DMS53 treated with DMSO at 0.1 percent for 48 hours (cell line): ENCODE data around the gene HJV.
A peak's percentile ranks its signal among the peaks of the same experiment; 100 is the strongest.
"Not testable (repeated sequence)": the region's sequence is repeated elsewhere in the genome, so short reads cannot be mapped to it uniquely, and the experiment has no call there.

Source experiments
- DNase-seq: peaks from one replicate; lab custom pipeline; 2025; ENCODE audit not compliant: unreplicated experiment; lab: John Stamatoyannopoulos, UW

The HJV gene, protein sequence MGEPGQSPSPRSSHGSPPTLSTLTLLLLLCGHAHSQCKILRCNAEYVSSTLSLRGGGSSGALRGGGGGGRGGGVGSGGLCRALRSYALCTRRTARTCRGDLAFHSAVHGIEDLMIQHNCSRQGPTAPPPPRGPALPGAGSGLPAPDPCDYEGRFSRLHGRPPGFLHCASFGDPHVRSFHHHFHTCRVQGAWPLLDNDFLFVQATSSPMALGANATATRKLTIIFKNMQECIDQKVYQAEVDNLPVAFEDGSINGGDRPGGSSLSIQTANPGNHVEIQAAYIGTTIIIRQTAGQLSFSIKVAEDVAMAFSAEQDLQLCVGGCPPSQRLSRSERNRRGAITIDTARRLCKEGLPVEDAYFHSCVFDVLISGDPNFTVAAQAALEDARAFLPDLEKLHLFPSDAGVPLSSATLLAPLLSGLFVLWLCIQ

DNA sequence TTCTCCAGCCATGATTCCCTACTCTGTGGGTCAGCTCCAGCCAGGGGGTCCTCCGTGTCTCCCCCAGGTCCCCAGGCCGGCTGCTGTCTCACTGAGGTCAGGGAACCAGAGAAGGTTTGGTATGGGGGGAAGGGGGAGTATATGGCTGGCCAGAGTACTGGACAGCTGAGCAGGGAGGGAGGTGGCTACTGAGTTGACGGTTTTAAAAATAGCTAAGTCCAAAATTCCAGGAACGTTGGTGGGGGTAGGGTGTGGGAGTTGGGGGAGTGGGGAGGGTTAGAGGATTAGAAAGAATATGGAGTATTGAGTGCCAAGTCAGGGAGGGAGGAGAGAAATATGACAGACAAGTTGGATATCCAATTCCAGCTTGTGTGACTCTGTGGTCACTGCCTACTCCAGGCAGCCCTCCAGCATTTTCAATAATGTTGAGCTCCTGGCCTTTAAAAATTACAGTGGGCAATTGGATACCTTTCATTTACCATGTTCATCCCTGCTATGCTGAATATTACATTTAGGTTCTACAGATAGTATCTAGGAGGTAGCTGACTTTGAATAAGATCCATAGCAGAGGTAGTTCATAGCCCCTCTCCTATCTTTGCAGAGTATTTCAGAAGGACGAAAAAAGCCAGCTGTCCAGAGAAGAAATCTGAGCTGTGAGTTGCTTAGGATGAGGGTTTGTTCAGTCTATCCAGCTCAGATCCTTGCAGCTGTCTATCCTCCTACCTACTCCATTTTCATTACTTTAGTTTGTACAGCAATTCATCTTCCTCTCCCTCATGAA is at the start of gene HJV:
HJV (minus strand) TSS at position 114 of the 781 bp plus-strand sequence. CDS start 1,504 bp downstream, outside the sequence.
- no peak for DNase-seq

DNA sequence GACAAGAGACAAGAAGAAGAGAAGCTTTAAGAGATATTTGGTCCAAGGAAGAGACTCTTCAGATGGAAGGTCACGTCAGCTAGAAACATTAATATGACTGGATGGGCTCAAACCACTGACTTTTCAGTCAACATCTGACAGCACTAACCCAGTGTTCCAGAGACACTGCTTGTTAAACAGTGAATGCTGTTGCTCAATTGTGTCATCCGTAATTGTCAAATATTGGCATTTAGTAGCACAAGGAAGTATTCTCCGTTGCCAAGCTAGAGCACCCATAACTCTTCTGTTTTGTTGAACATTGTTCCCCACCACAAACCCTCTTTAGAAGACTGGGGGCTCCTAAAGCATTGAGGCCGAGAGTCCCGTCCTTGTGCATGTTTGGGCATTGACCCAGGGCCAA is 37.6 kb upstream of the HJV start:
- not testable (repeated sequence) for DNase-seq

DNA sequence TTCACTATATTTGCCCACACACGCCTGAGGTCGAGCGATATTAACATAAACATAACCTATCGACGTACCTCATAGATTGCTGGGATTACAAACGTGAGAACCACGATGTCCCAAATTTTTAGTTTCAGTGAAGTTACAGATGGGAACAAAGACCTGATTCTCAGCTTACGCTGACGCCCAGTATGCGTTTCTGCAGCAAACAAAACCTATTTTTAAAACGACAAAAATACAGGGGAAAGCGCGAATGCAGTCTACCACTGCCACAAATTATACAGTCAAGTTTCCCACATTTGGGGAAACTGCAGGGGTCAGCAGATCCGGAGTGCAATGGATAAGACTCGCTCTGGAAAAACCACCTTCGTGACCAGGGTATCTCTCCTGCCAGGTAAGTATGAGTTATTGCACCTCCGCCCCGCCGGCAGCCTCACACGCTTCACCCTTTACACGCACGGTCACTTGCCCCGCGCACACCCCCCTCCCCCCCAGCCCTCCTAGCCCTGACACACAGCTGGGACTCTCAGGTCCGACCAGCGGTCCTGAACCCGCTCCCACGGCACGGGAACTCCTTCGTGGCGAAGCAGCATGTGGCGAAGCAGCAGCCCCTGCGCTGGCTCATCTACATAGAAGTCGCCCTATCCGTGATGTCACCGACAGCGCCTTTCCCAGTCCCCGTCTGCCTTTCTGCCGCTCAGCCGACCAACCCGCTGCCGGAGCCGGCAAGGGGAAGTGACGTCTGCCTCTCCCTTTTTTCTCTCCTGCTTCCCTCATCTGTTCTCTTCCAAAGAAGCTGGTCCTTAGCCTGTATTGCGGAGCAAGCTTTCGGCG is 30.5 kb upstream of the HJV start:
- peak; percentile 77 for DNase-seq

DNA sequence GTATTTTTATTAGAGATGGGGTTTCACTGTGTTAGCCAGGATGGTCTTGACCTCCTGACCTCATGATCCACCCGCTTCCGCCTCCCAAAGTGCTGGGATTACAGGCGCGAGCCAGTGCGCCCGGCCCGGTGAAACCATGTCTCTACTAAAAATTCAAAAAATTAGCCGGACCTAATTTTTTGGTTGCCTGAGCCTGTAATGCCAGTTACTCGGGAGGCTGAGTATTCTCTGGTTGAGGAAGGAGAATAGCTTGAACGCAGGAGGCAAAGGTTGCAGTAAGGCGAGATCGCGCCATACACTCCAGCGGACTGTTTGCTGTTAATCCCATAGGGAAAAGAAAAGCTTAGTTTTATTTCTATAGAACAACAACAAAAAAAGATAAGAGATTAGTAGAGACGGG is 29.9 kb upstream of the HJV start:
- no peak for DNase-seq

DNA sequence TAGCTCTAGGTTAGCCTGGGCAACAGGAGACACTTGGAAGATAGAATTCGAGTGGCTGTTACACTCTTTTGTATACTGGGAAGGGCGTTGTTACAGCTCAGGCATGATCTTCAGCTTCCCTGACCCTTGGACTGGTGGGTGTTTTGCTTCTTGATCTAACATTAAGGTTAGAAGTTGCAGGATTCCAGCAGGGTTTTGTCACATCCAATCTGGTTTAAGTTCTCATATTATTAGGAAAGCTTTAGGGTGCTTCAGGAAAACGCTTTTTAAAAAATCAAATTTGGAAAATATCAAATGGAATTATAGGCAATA is 29.1 kb upstream of the HJV start:
- not testable (repeated sequence) for DNase-seq

DNA sequence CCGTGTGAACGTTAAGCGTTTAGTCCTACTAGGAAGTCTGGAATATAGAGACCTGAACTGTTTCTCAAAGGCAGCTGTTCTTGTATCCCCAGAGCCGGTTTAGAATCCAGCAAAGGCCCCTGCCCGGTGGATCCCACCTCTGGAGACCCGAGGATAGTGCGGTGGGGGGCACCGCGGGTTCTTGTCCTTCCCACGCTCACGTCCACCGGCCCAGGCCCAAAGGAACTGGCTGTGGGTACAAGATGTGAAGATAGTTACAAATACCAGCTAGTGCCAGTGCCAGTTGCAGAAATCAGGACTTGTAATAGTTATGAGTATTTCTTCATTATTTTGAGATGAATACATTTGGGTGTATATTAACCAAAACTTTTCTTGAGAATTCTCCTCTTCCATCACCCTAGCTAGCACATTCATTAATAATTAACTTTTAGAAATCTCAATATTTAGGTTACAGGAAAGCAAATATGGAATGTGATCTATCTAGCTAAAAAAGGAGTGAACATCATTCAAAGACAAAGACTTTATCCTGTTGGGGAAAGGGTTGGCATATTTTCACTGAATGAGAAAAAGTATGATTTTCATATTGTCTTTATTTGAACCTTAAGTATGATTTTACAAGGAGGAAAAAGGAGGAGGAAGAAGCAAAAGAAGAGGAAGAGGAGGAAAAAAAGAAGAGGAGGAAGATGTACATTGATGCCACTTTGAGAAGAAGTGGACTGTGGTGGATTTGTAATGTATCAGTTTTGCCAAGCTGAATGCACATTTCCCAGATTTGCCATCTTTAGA is 28.5 kb upstream of the HJV start:
- not testable (repeated sequence) for DNase-seq

DNA sequence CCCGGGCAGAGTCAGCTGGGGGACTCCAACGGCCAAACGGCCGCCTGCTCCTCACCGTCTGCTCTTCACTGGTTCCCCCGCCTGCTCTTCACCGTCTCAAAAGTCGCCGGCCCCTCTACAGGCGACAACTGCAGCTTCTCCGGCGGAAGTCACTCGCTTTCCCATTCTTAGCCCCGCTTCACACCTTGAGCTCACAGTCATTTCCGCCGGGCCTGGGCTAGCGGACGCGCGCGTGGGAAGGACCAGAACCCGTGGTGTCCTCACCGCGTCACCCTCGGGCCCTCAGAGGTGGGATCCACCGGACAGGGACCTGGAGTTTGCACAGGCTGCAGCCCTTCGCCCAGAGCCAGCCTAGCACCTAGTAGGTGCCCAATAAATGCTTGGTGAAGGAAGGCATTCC is 27.9 kb upstream of the HJV start:
- DNase-seq = no peak

DNA sequence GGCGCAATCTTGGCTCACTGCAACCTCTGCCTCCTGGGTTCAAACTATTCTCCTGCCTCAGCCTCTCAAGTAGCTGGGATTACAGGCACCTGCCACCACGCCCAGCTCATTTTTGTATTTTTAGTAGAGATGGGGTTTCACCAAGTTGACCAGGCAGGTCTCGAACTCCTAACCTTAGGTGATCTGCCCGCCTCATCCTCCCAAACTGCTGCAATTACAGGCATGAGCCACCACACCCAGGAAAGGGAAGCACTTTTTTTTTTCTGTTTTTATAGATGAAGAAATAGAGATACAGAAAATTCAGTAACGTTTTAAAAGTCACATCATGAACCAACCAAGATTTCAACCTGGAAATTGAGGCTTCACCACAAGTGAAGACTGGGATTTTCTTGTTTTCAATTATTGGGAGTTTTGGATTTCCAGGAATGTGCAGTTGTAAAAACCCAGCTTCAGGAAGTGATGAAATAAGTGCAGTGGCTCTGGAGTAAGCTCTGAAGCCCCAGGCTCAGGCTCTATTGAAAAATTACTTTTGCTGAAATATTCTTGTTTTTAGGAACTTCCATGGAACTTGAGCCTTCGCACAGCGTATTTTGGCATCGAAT is 27.1 kb upstream of the HJV start:
- not testable (repeated sequence) for DNase-seq

DNA sequence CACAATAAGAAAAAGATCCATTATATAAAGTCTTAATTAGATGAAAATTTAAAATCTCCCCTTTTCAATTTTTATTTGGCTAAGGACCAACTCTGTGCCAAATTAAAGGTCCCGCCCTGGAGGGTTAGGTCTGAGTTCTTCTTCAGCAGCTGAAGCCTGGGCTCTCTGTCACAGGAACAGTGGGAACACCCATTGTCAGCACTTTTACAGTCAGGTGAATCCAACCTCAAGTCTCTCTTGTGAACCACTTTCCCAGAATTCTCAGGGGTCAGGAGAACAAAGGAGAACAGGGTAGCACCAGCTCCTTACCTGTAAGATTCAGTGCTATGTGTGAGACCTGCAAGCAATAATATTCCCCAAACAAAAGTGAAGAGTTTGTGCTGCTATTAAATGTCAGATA is 25.1 kb upstream of the HJV start:
- no peak for DNase-seq

DNA sequence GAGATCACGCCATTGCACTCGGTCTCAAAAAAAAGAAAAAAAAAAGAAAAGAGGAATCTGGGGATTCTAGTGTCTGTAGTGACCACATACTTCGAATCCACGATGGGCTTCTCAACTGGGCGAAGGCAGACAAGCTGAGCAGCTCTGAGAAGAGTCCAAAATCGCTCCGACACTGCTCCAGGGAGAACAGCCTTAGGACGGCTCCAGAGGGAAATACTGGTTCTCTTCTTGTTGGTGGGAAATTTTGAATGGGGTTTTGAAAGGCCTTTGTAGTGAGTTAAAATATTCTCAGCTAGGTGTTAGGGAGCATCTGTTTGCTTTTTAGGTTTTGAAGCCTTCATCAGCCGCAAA is 18.3 kb upstream of the HJV start:
- no peak for DNase-seq

DNA sequence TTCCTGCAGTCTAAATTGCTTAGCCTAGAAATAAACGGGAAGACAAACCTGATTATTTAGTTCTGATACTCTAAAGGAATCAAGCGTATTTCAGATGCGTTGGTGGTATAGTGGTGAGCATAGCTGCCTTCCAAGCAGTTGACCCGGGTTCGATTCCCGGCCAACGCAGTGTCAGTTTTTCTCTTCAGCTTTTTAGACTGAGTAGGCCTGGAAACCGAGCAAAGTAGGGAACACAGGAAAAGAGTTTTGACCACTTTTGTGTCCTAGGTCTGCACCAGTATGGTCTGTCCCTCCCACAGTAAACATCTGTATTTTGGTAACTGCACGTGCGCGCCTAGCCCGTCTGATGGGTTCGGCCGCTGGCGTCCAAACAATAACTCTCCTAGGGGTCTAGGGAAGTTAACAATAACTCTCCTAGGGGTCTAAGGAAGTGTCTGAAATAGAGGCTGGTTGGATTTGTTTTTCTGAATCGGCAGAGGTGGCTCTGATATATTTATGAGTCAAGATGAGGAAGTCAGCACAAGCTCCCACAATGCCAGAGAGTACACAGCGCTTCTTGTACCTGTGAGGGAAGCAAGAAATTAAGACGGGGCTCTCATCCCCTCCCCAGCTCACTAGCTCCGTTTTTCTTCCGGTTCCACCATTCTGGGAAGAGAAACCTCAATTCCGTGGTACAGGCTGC is 15.6 kb upstream of the HJV start:
- DNase-seq = peak; percentile 89

DNA sequence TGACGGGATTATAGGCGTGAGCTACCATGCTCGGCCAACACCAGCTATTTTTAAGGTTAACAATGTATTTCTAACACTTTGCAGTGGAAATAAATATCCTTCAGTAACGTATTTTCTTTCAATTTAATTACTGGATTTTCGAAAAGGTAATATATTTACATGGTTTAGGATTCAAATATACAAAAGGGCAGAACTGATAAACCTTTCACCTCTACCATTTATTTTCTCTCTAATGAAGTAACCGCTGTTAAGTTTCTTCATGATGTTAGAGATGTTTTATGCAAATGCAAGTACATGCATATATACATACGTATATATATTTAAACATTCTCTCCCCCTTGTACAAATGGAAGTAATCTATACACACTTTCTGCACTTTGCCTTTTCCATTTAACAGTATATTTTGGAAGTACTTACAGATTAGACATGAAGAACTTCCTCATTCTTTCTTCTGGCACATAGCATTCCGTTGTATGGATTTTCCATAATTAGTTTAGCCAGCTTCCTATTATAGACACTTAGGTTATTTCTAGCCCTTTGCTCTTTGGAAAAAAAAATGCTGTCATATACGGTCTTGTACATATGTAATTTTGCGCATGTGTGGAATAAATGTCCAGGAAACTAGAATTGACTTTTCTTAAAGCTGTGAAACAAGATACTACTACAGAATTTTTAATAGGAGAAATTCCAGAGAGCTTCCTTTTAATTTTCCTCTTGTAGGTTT is 14.9 kb upstream of the HJV start:
- DNase-seq = peak; percentile 91

DNA sequence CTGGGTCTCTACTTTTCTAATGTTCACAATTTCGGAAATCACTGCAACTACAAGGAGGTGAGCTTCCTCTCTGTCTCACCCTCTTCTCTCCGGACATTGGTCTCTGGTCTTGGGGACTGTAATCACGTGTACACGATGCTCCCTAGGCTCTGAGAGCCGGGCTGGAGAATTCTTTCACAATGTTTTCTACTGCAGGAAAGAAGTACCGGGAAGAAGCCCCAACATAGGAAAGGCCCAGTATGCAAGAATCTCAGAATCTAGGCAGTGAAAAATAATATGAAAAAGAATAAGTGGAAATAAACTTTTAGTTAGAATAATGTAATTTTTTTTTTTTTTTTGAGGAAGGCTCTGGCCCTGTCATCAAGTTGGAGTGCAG is 13.5 kb upstream of the HJV start:
- no peak for DNase-seq

DNA sequence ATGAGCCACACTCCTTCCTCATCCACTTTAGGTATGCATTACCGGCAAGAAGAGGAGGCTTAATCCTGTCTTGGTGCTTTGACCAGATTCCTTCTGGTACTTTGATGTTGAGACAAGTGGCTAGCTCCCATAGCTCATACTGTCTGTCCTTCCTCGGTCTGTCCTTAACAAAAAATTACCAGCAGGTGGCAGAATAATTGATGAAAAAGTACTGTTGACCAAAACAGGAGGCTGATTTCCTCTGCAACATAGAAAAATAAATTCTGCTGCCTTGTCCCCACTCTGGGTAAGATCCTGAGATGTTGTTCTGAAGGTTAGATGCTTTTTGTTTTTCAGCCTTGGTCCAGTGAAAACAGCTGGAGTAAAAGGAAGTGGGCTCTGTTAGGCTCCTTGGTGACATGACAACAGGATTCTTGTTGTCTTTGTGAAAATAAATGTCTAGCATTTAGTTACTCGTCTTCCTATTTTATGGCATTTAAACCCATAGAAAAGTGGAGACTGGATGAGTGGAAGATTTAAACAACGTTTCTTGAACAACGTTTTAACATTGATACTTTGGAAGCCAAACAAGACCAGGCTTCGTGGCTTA is 11.2 kb upstream of the HJV start:
- peak; percentile 76 for DNase-seq

DNA sequence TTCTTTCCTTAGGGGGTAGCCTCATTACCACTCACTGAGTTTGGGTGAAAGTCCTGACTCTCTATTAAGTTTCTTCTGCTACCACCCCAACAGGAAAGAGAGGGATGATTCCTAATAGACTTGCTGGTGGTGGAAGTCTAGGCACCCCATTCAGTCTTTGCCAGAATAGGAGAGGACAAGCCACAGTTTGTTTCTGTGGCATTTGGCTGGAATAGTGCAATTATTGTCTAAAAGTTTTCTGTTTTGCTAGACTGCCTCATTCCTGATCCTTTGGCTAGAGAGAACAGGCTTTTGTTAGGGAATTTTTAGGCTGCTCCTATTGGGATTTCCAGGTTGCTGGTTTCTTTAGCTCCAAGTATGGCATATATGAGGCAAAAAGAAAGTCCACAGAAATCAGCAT is 9.9 kb upstream of the HJV start:
- DNase-seq = no peak

DNA sequence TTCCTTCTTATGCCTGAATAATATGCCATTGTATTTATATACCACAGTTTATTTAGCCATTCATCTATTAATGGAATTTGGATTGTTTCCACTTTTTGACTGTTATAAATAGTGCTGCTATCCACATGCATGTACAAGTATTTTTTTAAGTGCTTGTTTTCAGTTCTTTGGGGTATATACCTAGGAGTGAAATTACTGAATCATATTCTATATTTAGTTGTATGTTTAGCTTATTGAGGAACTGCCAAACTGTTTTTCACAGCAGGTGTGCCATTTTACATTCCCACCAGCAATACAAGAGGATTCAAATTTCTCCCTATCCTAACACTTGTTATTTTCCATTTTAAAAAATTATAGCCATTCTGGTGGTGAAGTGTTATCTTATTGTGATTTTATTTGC is 7.6 kb upstream of the HJV start:
- DNase-seq = no peak

DNA sequence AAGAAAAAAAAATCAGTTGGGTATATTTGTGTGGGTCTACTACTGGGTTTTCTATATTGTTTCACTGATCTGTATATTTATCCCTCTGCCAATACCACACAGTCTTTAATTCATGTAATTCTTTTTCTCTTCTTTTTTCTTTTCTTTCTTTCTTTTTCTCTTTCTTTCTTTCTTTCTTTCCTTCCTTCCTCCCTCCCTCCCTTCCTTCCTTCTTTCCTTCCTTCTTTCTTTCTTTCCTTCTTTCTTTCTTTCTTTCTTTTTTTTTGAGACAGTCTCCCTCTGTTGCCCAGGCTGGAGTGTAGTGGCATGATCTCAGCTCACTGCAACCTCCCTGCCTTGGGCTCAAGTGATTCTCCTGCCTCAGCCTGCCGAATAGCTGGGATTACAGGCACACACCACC is 5.1 kb upstream of the HJV start:
- not testable (repeated sequence) for DNase-seq

DNA sequence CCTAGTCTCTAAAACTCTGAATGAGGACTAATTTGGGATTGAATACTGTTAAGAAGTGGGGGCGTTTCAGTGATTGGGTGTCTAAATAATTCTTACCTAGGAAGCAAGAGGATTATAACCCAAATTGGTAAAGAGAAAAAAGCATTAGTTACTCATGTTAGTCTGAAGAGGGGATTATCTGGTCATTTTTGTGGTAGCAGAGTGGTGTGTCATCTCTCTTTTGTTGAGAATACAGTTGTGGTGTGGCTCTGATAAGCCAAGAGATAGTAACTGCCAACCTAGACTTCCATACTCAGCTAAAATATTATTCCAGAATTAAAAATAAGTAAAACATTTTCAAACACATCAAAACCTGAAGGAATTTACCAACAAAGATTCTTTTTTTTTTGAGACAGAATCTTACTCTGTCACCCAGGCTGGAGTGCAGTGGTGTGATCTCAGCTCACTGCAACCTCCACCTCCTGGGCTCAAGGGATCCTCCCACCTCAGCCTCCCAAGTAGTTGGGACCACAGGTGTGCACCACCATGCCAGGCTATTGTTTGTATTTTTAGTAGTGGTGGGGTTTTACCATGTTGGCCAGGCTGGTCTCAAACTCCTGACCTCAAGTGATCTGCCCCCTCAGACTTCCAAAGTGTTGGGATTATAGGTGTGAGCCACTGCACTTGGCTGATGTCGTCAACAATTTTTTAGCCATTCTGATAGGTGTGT is 4.4 kb upstream of the HJV start:
- DNase-seq = not testable (repeated sequence)
